Measurements from ENCODE around the gene PSMB5.
A peak's percentile ranks its signal among the peaks of the same experiment; 100 is the strongest.

PSMB5 gene

DNA sequence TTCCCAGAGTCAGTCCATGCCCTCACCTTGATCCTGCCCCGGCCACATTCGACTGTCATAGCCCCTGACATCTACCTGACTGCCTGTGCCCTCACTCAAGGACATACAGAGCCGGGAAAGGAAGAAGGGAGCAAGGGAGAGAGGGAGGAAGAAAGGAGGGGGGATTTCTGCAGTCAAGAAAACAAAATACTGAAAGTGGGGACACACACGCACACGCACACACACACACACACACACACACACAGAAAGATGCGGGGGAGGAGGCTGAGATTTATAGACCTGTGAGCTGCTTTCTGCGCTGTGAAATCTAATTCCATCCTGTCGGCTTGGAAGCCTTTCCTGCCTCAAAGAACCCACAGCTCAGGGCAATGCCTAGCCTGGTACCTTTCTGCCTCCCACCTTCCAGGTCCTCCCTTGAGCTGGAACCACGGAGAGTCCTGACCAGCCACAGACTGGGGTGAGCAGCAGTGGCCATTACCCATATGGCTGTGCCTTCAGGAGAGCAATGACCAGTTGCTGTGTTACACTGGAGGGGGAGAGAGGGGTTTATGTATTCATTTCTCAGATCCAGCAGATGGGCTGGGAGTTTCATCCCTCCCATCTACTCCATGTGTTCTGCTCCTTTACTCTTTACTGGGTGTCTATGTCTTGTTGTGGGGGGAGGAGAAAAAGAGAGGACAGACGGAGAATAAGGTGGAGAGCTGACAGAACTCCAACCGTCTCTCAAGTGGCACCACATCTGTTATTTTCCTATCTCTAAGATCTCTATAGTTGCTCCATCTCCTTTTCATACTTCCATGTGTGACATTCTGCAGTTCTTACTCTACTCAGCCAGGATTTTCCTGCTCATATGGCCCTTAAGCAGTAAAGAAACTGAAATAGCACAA is 37.7 kb downstream of the PSMB5 start:
- TF ChIP-seq, protein P1, sequence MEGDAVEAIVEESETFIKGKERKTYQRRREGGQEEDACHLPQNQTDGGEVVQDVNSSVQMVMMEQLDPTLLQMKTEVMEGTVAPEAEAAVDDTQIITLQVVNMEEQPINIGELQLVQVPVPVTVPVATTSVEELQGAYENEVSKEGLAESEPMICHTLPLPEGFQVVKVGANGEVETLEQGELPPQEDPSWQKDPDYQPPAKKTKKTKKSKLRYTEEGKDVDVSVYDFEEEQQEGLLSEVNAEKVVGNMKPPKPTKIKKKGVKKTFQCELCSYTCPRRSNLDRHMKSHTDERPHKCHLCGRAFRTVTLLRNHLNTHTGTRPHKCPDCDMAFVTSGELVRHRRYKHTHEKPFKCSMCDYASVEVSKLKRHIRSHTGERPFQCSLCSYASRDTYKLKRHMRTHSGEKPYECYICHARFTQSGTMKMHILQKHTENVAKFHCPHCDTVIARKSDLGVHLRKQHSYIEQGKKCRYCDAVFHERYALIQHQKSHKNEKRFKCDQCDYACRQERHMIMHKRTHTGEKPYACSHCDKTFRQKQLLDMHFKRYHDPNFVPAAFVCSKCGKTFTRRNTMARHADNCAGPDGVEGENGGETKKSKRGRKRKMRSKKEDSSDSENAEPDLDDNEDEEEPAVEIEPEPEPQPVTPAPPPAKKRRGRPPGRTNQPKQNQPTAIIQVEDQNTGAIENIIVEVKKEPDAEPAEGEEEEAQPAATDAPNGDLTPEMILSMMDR (IDR thresholded peaks at IDR 0.05; ENCODE audit: low read length, missing control alignments) = no peak
- H3K4me3 ChIP-seq (replicated peaks; ENCODE audit: low read depth, low read length) = no peak overlapping the region
- DNase-seq (ENCODE audit: low read depth) = no peak

GRCh38 chr14:22995889-22996625 is 38.6 kb downstream of the PSMB5 start:
- no peak for DNase-seq (ENCODE audit: low read depth)
- TF ChIP-seq, protein P1 (IDR thresholded peaks at IDR 0.05; ENCODE audit: low read length, missing control alignments) = no peak
- H3K4me3 ChIP-seq (replicated peaks; ENCODE audit: low read depth, low read length) = no peak overlapping the region

GRCh38 chr14:22994762-22995275 is 39.9 kb downstream of the PSMB5 start:
- peak; percentile 66 for DNase-seq (ENCODE audit: low read depth)
- TF ChIP-seq, protein P1 (IDR thresholded peaks at IDR 0.05; ENCODE audit: low read length, missing control alignments) = peak; percentile 71
- H3K4me3 ChIP-seq (replicated peaks; ENCODE audit: low read depth, low read length) = no peak overlapping the region

GRCh38 chr14:22993517-22993916 is 41.2 kb downstream of the PSMB5 start:
- DNase-seq (ENCODE audit: low read depth) = no peak
- TF ChIP-seq, protein P1 (IDR thresholded peaks at IDR 0.05; ENCODE audit: low read length, missing control alignments) = no peak
- H3K4me3 ChIP-seq (replicated peaks; ENCODE audit: low read depth, low read length) = no peak overlapping the region

- TF ChIP-seq, protein P1 (IDR thresholded peaks at IDR 0.05; ENCODE audit: low read length, missing control alignments) = no peak
- no peak overlapping the region for H3K4me3 ChIP-seq (replicated peaks; ENCODE audit: low read depth, low read length)
- no peak for DNase-seq (ENCODE audit: low read depth)
Observed at GRCh38 chr14:22991852-22992251, 42.8 kb downstream of the PSMB5 start.

DNA sequence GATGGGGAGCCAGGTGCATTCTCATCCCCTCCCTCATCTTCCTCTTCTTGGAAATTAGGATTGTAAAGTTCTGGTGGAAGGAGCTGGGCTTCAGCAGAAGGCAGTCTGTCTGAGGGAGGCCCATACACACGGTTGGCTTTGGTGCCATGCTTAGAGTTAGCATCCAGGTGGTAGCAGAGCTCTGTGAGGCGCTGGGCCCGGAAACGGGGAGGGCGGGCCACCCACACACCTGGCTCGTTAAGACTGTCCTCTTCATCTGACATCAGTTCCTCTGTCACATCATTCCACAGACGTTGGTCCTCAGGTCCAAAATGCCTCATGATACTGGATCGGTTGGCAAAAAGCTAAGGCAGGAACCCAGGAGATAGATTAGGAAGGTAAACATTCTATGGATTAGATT is 47.4 kb downstream of the PSMB5 start:
- DNase-seq (ENCODE audit: low read depth) = no peak
- H3K4me3 ChIP-seq (replicated peaks; ENCODE audit: low read depth, low read length) = no peak overlapping the region
- TF ChIP-seq, protein P1 (IDR thresholded peaks at IDR 0.05; ENCODE audit: low read length, missing control alignments) = no peak

Measured in fibroblast of pulmonary artery (primary cell).